Erythroblast (primary cell): ENCODE data around the gene ALDH16A1.

Experiments
- GATA1 ChIP-seq: IDR thresholded peaks from 2 replicates; pipeline ENCODE4 v1.6.1; 2011; ENCODE audit warnings: low read depth, mild to moderate bottlenecking, control low read depth, low read length, moderate library complexity
- POLR2A ChIP-seq: IDR thresholded peaks from 2 replicates; pipeline ENCODE4 v1.6.1; 2011; ENCODE audit warnings: mild to moderate bottlenecking, low read length

GRCh38 chr19:49448432-49448786, 4.6 kb upstream of the ALDH16A1 start:
- TF ChIP-seq GATA1 (no peak), POLR2A (no peak)
